ENCODE data around the gene IFT122. TPM values are rescaled to one million over a fixed set of nuclear protein-coding genes. Genes with fewer than 3 reads are reported as not detected.

Gene IFT122
- total and polyA plus RNA-seq, 2 donors from 2014 or later = 18.4 to 59.2 TPM

DNA sequence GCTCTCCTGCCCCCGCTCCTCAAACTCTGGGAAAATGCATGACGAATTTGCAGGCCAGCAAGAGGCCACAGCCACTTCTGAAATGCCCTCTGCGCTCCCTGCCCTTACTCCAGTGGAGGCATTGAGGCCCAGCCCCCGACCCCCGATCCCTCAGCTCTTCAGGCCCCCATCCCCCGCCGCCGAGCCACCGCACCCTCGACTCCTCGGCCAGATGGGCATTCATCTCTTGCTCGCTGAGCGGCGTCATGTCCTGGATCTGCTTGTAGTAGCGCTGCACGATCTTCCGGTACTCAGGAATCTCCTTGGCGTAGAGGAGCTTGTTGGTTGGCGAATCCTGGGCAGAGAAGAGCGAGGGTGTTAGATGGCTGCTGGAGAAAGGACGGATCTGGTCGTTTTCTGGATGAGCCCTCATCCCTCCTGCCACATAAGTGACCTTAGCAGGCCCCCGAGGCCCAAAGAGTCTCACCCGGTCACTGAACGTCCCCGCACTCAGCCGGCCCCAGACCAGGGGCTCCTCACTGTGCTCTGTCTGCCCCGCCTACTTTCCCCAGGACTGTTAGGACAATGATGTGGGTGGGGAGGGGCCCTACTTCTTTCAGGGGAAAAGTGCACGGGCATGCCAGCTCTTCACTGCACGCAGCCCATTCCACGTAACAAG lies 117.0 kb downstream of the IFT122 start:
- no peak overlapping the region for H3K9ac ChIP-seq (ENCODE audit: low read length in 3 of 3)
- TF ChIP-seq, protein P1, sequence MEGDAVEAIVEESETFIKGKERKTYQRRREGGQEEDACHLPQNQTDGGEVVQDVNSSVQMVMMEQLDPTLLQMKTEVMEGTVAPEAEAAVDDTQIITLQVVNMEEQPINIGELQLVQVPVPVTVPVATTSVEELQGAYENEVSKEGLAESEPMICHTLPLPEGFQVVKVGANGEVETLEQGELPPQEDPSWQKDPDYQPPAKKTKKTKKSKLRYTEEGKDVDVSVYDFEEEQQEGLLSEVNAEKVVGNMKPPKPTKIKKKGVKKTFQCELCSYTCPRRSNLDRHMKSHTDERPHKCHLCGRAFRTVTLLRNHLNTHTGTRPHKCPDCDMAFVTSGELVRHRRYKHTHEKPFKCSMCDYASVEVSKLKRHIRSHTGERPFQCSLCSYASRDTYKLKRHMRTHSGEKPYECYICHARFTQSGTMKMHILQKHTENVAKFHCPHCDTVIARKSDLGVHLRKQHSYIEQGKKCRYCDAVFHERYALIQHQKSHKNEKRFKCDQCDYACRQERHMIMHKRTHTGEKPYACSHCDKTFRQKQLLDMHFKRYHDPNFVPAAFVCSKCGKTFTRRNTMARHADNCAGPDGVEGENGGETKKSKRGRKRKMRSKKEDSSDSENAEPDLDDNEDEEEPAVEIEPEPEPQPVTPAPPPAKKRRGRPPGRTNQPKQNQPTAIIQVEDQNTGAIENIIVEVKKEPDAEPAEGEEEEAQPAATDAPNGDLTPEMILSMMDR (IDR thresholded peaks at IDR 0.05; ENCODE audit: borderline replicate concordance, extremely low read depth, insufficient read depth) = no peak
- H3K9me3 ChIP-seq (ENCODE audit: control insufficient read depth in 2 of 3, insufficient read depth in 1 of 3, low read length in 3 of 3) = no peaks in the 10 kb centered on the region
- peaks cover 3 to 20% (median 3%) of the 10 kb centered on the region in 3 donors for H3K4me1 ChIP-seq (ENCODE audit: control insufficient read depth in 2 of 3, insufficient read depth in 2 of 3, low read depth in 1 of 3, low read length in 3 of 3)
- no peaks in the 10 kb centered on the region for H3K27me3 ChIP-seq (ENCODE audit: control insufficient read depth, insufficient read depth, low read length)
- no peak overlapping the region for H3K27ac ChIP-seq (ENCODE audit: low read depth in 2 of 2, low read length in 2 of 2)
- FAIRE-seq = no peak
- DNase-seq = no peak
- H3K4me3 ChIP-seq (ENCODE audit: low read length in 3 of 3) = no peak overlapping the region
- intact Hi-C loops (cut with DNase I) = no loop called here
- no peaks in the 10 kb centered on the region for H3K36me3 ChIP-seq (ENCODE audit: control insufficient read depth in 2 of 3, insufficient read depth in 3 of 3, low read length in 3 of 3)

DNA sequence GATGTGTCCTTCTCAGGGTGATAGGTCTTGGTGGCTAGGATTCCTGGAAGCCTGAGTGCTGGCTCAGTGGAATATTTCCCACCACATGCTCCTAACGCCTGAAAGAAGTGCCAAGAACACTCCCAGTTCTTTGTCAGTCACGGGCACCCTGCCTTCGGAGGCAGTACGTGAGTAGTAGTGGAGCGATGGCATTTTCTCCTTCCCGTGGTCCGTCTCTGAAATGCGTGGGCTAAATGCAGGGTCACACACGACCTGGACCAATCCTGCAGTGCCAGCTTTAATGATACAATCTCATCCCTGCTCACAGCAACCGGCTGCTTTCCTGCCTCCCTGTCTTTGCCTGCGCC lies 117.5 kb downstream of the IFT122 start:
- FAIRE-seq (no peak), DNase-seq (no peak)
- no peaks in the 10 kb centered on the region for H3K9me3 ChIP-seq (ENCODE audit: control insufficient read depth in 2 of 3, insufficient read depth in 1 of 3, low read length in 3 of 3)
- intact Hi-C loops (cut with DNase I) = no loop called here
- H3K27me3 ChIP-seq (ENCODE audit: control insufficient read depth, insufficient read depth, low read length) = no peaks in the 10 kb centered on the region
- no peak overlapping the region for H3K27ac ChIP-seq (ENCODE audit: low read depth in 2 of 2, low read length in 2 of 2)
- TF ChIP-seq, protein P1 (IDR thresholded peaks at IDR 0.05; ENCODE audit: borderline replicate concordance, extremely low read depth, insufficient read depth) = no peak
- no peak overlapping the region for H3K9ac ChIP-seq (ENCODE audit: low read length in 3 of 3)
- no peak overlapping the region for H3K4me3 ChIP-seq (ENCODE audit: low read length in 3 of 3)
- no peaks in the 10 kb centered on the region for H3K36me3 ChIP-seq (ENCODE audit: control insufficient read depth in 2 of 3, insufficient read depth in 3 of 3, low read length in 3 of 3)
- peaks cover 3 to 20% (median 3%) of the 10 kb centered on the region in 3 donors for H3K4me1 ChIP-seq (ENCODE audit: control insufficient read depth in 2 of 3, insufficient read depth in 2 of 3, low read depth in 1 of 3, low read length in 3 of 3)

DNA sequence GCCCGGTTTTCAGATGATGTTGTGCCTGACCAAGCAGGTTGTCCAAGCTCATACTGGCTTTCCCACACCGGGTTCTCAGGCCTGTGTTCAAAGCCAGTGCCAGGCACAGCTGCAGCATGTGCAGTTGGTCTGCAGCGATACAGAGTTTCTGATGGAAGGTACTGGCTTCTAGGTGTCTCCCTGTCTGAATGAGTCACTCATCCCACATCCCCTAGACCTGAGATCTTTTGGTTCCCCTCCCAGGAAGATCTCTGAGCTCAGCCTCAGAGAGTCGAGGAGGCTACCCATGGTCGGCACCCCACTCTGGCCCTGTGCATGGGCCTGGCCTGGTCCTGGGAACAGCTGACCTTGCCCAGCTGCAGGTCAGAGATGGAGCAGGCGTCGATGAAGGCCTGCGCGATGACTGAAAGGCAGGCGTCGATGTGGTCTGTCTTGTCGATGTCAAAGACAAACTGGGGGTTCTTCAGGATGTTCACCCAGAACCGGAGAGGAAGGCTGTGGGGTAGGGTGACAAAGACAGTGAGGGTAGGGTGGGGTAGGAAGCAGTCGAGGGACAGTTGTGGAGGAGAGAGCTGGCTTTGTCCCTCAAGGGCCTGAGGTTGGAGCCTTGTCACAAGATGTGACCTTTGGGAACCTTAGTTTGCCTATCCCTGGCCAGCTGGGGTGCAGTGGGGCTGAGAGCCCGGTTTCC lies 118.2 kb downstream of the IFT122 start:
- Histone ChIP-seq H3K36me3 (ENCODE audit: control insufficient read depth in 2 of 3, insufficient read depth in 3 of 3, low read length in 3 of 3) (no peaks in the 10 kb centered on the region), H3K9ac (ENCODE audit: low read length in 3 of 3) (no peak overlapping the region), H3K4me1 (ENCODE audit: control insufficient read depth in 2 of 3, insufficient read depth in 2 of 3, low read depth in 1 of 3, low read length in 3 of 3) (peaks cover 3 to 20% (median 3%) of the 10 kb centered on the region in 3 donors), H3K27me3 (ENCODE audit: control insufficient read depth, insufficient read depth, low read length) (no peaks in the 10 kb centered on the region), H3K9me3 (ENCODE audit: control insufficient read depth in 2 of 3, insufficient read depth in 1 of 3, low read length in 3 of 3) (no peaks in the 10 kb centered on the region), H3K4me3 (ENCODE audit: low read length in 3 of 3) (no peak overlapping the region), H3K27ac (ENCODE audit: low read depth in 2 of 2, low read length in 2 of 2) (no peak overlapping the region)
- TF ChIP-seq, protein P1 (IDR thresholded peaks at IDR 0.05; ENCODE audit: borderline replicate concordance, extremely low read depth, insufficient read depth) = no peak
- intact Hi-C loops (cut with DNase I) = no loop called here
- no peak for FAIRE-seq
- DNase-seq = no peak
